GM18867 (cell line): ENCODE results near the gene MBOAT2.

Source experiments
- ATAC-seq: cut with Tn5 transposase; IDR thresholded peaks from one replicate; pipeline ENCODE4 v1.9.1; 2021; ENCODE audit warnings: mild to moderate bottlenecking, moderate library complexity; ENCODE audit not compliant: unreplicated experiment

Gene MBOAT2

GRCh38 chr2:8862230-8862629 is 141.3 kb downstream of the MBOAT2 start:
- ATAC-seq = no peak

- ATAC-seq = no peak
These were observed 141.7 kb downstream of the MBOAT2 start for GRCh38 chr2:8861797-8862196.

GRCh38 chr2:8860239-8860638 is 143.2 kb downstream of the MBOAT2 start:
- no peak for ATAC-seq

- no peak for ATAC-seq
These were observed 144.6 kb downstream of the MBOAT2 start for GRCh38 chr2:8858910-8859309.

GRCh38 chr2:8858264-8858663 is 145.2 kb downstream of the MBOAT2 start:
- no peak for ATAC-seq

- no peak for ATAC-seq
These were observed 145.8 kb downstream of the MBOAT2 start for GRCh38 chr2:8857709-8858108.

GRCh38 chr2:8856176-8856575 is 147.3 kb downstream of the MBOAT2 start:
- ATAC-seq = no peak

- ATAC-seq = no peak
These were observed 148.5 kb downstream of the MBOAT2 start for GRCh38 chr2:8855010-8855409.

- ATAC-seq = no peak
These were observed 150.1 kb downstream of the MBOAT2 start for GRCh38 chr2:8853426-8853825.

- no peak for ATAC-seq
These were observed 151.5 kb downstream of the MBOAT2 start for GRCh38 chr2:8851811-8852560.

- ATAC-seq = no peak
These were observed 152.5 kb downstream of the MBOAT2 start for GRCh38 chr2:8850845-8851487.

- no peak for ATAC-seq
These were observed 154.2 kb downstream of the MBOAT2 start for GRCh38 chr2:8849327-8849726.

- no peak for ATAC-seq
These were observed 155.0 kb downstream of the MBOAT2 start for GRCh38 chr2:8848328-8849100.

GRCh38 chr2:8847400-8847799 is 156.1 kb downstream of the MBOAT2 start:
- no peak for ATAC-seq

- no peak for ATAC-seq
These were observed 161.6 kb downstream of the MBOAT2 start for GRCh38 chr2:8841932-8842331.

GRCh38 chr2:8840475-8841091 is 162.9 kb downstream of the MBOAT2 start:
- no peak for ATAC-seq

- ATAC-seq = no peak
These were observed 164.1 kb downstream of the MBOAT2 start for GRCh38 chr2:8839189-8839965.

- ATAC-seq = no peak
These were observed 165.7 kb downstream of the MBOAT2 start for GRCh38 chr2:8837795-8838140.

GRCh38 chr2:8836971-8837794 is 166.3 kb downstream of the MBOAT2 start, which contains the start of gene KIDINS220:
Gene KIDINS220 (minus strand): TSS chr2:8837613. CDS start chr2:8827093, 10,520 bp downstream.
- ATAC-seq = peak; percentile 94

- ATAC-seq = no peak
These were observed 168.2 kb downstream of the MBOAT2 start for GRCh38 chr2:8835279-8835678.
